IPS DF 4.7 (cell line): ENCODE data around the gene KRT15.
"Not testable (repeated sequence)": the region's sequence is repeated elsewhere in the genome, so short reads cannot be mapped to it uniquely, and the experiment has no call there.

Source experiments
- DNase-seq: peaks from one replicate; pipeline ENCODE4 v3.0.0-alpha.2; 2013; ENCODE audit warnings: low spot score; ENCODE audit errors: extremely low read depth

The KRT15 gene

GRCh38 chr17:41544491-41544892 is 25.8 kb upstream of the KRT15 start:
- no peak for DNase-seq

GRCh38 chr17:41542786-41543185 is 24.1 kb upstream of the KRT15 start:
- not testable (repeated sequence) for DNase-seq

- DNase-seq, result no peak
These were observed 23.7 kb upstream of the KRT15 start for GRCh38 chr17:41542357-41542756.

- DNase-seq, result no peak
These were observed 22.4 kb upstream of the KRT15 start for GRCh38 chr17:41540921-41541625.

GRCh38 chr17:41539979-41540701 is 21.4 kb upstream of the KRT15 start:
- DNase-seq, result no peak

- DNase-seq, result no peak
These were observed 20.4 kb upstream of the KRT15 start for GRCh38 chr17:41539071-41539492.

- no peak for DNase-seq
These were observed 19.9 kb upstream of the KRT15 start for GRCh38 chr17:41538565-41538991.

- no peak for DNase-seq
These were observed 19.3 kb upstream of the KRT15 start for GRCh38 chr17:41537990-41538389.

GRCh38 chr17:41537614-41537954 is 18.9 kb upstream of the KRT15 start:
- no peak for DNase-seq

GRCh38 chr17:41536741-41537613 is 18.3 kb upstream of the KRT15 start:
- DNase-seq, result no peak

- no peak for DNase-seq
These were observed 17.2 kb upstream of the KRT15 start for GRCh38 chr17:41535764-41536481.

GRCh38 chr17:41534899-41535546 is 16.3 kb upstream of the KRT15 start:
- no peak for DNase-seq

GRCh38 chr17:41533613-41534012 is 14.9 kb upstream of the KRT15 start:
- no peak for DNase-seq

- no peak for DNase-seq
These were observed 14.4 kb upstream of the KRT15 start for GRCh38 chr17:41532947-41533570.

GRCh38 chr17:41531993-41532392 is 13.3 kb upstream of the KRT15 start:
- no peak for DNase-seq

- DNase-seq, result no peak
These were observed 11.7 kb upstream of the KRT15 start for GRCh38 chr17:41530062-41531048.

GRCh38 chr17:41529491-41529915 is 10.8 kb upstream of the KRT15 start:
- DNase-seq, result no peak

GRCh38 chr17:41528959-41529353 is 10.3 kb upstream of the KRT15 start:
- DNase-seq, result no peak
